Activated T-cell treated with anti-CD3 and anti-CD28 coated beads, Interleukin-2, amount 50 U/mL, for 24 hours (primary cell): Measurements from ENCODE around the gene STAB1.

ENCODE experiments used
- DNase-seq: peaks from one replicate; pipeline ENCODE4 v3.0.0-alpha.2; 2020
- H3K27ac Mint-ChIP-seq: 2 replicates; pipeline ENCODE4 v1.8.0; 2020; ENCODE audit warnings: mild to moderate bottlenecking, mixed read lengths
- H3K27me3 Mint-ChIP-seq: 2 replicates; pipeline ENCODE4 v1.8.0; 2020; ENCODE audit warnings: mixed read lengths
- H3K36me3 Mint-ChIP-seq: 2 replicates; pipeline ENCODE4 v1.8.0; 2020; ENCODE audit warnings: low read depth, mixed read lengths
- H3K4me1 Mint-ChIP-seq: 2 replicates; pipeline ENCODE4 v1.8.0; 2020; ENCODE audit warnings: low read depth, mixed read lengths
- H3K4me3 Mint-ChIP-seq: 2 replicates; pipeline ENCODE4 v1.8.0; 2020; ENCODE audit warnings: mild to moderate bottlenecking, moderate library complexity, mixed read lengths
- H3K9me3 Mint-ChIP-seq: 2 replicates; pipeline ENCODE4 v1.8.0; 2020; ENCODE audit warnings: mixed read lengths

STAB1 gene

DNA sequence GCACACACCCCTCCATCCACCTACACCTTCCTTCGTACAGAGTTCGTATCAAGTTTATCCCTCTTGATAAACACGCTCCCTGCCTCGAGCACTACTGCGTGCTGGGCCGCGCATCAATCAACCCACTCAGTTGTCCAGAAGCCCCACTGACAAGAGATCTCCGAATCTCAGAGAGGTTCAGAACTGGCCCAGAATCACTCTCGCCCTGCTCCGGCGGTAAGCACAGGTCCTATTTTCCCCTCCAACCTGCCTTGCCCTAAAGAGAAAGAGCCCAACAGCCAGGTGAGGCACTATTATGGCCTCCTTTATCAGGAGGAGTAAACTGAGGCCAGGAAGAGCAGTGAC lies 40.2 kb upstream of the STAB1 start:
- no peak for DNase-seq
- Mint-ChIP-seq H3K4me1 (peaks cover 48% of the 10 kb centered on the region), H3K4me3 (peak overlapping the region; percentile 96), H3K27me3 (no peaks in the 10 kb centered on the region), H3K36me3 (peaks cover 38% of the 10 kb centered on the region), H3K9me3 (no peaks in the 10 kb centered on the region), H3K27ac (peak overlapping the region; percentile 97)

DNA sequence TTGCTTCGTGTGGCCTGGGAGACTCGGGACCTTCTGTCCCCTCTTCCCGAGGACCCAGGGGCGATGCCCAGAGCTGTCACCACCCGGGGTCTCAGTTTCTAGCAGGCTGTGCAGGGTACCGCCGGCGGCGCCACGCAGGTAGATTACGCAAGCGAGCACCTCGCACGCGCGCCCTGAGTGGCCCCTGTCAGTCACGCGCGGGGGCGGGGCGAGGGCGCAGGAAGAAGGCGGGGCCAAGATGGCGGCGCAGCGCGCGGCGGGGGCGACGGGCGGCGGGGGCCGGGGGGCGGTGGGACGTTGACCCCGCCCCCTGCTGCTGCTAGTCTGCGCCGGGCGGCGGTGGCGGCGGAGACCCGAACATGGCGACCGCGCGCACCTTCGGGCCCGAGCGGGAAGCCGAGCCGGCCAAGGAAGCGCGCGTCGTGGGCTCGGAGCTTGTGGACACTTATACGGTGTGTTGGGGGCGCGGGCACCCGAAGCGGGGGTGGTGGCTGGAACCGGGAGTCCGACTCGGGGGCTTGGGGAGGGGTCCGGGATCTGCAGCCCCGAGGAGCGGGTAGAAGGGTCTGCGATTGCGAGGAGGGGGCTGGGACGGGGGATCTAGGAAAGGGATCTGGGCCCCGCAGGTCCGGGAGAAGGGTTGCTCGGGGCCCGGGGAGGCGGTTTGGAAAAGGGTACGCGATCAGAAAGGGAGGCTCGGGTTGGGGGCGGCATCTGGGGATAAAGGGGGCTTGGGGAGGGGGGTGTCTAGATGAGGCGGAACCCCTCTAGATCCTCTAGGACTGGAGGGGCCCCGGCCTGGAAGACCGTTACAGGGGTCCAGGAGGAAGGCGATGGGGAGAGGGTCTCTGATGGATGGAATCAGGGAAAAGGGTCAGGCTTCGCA lies 39.6 kb upstream of the STAB1 start, which contains the start of gene NISCH:
NISCH (plus strand) TSS at position 322 of the 886 bp plus-strand sequence; CDS start at position 360, 38 bp downstream.
- Mint-ChIP-seq H3K36me3 (peaks cover 44% of the 10 kb centered on the region), H3K27ac (peak within 1 kb of the TSS; percentile 97), H3K27me3 (no peaks in the 10 kb centered on the region), H3K4me3 (peak within 1 kb of the TSS; percentile 96), H3K4me1 (peaks cover 49% of the 10 kb centered on the region), H3K9me3 (no peaks in the 10 kb centered on the region)
- DNase-seq: peak; percentile 99

DNA sequence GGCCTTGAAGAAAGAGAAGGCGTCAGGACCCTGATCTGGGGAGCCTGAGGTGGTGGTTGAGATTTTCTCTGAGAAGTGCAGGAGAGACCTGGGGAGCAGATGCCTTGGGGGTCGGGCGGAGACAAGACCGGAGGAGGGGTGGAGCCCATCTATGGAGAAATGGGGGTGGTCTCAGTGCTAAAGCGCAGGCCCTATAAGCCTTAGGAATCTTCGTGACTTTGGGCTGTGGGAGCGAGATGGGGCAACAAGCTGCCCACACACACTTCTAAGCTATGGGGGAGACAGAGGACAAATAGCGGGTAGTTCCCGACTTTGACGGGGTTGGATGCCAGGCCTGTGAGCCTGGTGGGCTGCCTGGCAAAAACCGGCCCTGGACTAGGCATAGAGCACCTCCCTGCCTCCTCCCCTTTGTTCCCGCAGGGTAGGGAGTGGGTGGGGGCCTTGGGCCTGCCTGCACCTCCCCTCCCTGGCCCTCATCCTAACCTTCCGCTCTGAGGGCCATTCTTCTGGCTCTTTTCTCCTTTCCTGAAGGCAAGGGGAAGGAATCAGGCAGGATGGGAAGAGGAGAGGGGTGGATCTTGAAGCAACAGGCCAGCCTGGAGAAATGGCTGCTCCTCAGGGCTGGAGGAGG lies 38.9 kb upstream of the STAB1 start:
- Mint-ChIP-seq H3K27me3 (no peaks in the 10 kb centered on the region), H3K9me3 (no peaks in the 10 kb centered on the region), H3K36me3 (peaks cover 52% of the 10 kb centered on the region), H3K27ac (peak overlapping the region; percentile 97), H3K4me1 (peaks cover 49% of the 10 kb centered on the region), H3K4me3 (peak overlapping the region; percentile 96)
- peak; percentile 49 for DNase-seq

DNA sequence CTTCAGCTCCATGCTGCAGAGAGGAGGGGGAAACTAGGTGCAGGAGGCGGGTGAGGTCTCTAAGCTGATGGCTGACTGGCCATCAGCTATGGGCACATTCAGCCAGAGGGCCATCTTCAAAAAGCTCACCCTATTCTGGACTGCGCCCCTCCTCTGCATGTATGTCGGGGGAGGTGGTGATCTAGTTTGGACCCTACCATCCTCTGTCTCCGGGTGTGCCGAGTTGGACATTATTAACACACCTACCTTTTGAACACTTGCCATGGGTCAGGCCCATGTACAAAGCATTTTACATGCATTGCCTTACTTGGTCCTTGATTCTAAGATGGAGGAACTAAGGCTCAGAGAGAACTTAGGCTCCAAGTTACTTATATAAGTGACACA lies 38.3 kb upstream of the STAB1 start:
- Mint-ChIP-seq H3K27me3 (no peaks in the 10 kb centered on the region), H3K9me3 (no peaks in the 10 kb centered on the region), H3K27ac (peak overlapping the region; percentile 97), H3K36me3 (peaks cover 54% of the 10 kb centered on the region), H3K4me1 (peaks cover 49% of the 10 kb centered on the region), H3K4me3 (peak overlapping the region; percentile 96)
- DNase-seq: no peak

DNA sequence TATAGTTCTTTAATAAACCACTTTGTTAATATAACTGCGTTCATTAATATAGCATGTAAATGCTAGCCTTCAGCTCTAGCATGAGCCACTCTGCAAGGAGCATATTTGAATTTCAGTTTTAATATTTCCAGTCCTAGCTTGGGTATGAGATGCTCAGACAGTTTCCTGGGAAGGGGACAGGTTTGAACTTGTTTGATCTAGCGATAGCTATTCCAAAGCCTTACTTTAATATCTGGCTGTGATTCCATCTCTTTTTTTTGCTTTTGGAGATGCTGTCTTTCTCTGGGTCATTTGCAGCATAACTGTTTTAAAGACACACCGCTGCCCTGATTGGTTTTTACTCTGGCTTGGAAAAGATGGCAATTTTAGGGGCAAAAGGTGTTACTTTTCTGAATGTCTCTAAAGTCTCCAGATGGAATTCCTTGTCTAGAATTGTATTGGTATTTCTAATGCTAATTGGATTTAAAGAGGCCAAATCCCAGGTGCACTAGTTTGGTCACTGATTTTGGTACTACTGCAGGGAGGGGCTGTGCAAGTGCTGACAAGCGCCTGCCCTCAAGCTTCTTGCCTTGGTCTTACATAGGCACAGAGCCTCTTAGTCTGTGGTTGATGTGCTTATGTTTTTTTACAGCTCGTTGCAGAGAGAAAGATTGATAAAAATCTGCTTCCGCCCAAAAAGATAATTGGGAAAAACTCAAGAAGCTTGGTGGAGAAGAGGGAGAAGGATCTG lies 36.9 kb upstream of the STAB1 start:
- peaks cover 56% of the 10 kb centered on the region for H3K4me1 Mint-ChIP-seq
- no peak for DNase-seq
- peak overlapping the region; percentile 67 for H3K27ac Mint-ChIP-seq
- no peaks in the 10 kb centered on the region for H3K9me3 Mint-ChIP-seq
- H3K4me3 Mint-ChIP-seq: no peak overlapping the region
- H3K27me3 Mint-ChIP-seq: no peaks in the 10 kb centered on the region
- H3K36me3 Mint-ChIP-seq: peaks cover 65% of the 10 kb centered on the region

DNA sequence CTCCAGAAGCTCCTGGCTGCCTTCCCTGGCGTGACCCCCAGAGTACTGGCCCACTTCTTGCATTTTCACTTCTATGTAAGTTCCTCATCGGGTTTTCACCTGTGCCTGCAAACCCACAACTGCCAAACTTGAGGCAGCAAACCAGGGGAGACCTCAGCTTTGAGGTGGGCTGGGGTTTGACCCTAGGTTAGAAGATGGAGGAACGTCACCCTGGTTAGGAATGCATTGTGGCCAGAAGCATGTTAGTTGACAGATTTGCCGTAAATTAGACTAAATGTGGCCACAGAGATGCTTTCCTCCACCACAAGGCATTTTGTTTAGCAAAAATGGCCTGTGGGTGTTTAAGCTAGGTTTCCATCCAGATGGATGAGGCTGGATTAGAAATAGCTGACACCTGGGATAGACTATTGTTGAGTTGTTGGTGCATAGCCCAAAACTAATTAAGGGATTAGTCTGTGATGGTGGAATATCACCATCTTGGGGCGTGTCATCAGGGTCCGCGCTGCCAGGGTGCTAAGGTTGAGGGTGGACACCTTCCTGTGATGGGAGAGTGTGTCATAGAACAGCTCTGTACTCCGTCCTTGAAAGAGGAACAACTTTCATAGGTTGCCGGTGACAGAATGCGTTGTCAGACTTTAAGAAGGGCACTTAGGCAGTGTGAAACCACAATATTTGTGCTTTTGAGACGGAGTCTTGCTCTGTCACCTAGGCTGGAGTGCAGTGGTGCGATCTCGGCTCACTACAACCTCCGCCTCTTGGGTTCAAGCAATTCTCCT lies 36.2 kb upstream of the STAB1 start:
- Mint-ChIP-seq H3K9me3 (no peaks in the 10 kb centered on the region), H3K36me3 (peaks cover 70% of the 10 kb centered on the region), H3K27ac (peak overlapping the region; percentile 67), H3K4me3 (no peak overlapping the region), H3K4me1 (peaks cover 54% of the 10 kb centered on the region), H3K27me3 (no peaks in the 10 kb centered on the region)
- no peak for DNase-seq

DNA sequence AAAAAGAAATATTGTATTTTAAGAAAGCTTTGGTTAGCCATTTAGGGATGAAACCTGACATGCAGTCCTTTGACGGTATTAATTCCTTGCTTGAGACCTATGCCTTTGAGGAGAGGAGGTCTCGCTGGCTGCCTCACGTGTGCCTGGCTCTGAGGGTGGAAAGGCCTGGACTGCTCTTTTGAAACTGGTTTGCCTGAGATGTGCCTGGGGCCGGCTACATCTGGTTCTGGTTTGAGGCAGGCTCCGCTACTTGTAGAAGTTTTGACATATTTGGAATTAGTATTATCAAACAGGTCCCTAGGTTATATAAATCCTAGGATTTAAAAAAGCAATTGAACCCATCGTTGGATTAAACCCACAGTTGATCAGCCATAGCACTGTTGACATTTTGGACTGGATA lies 33.3 kb upstream of the STAB1 start:
- H3K27me3 Mint-ChIP-seq: no peaks in the 10 kb centered on the region
- peaks cover 37% of the 10 kb centered on the region for H3K4me1 Mint-ChIP-seq
- H3K9me3 Mint-ChIP-seq: no peaks in the 10 kb centered on the region
- H3K36me3 Mint-ChIP-seq: peaks cover 85% of the 10 kb centered on the region
- no peak overlapping the region for H3K4me3 Mint-ChIP-seq
- DNase-seq: no peak
- no peak overlapping the region for H3K27ac Mint-ChIP-seq

DNA sequence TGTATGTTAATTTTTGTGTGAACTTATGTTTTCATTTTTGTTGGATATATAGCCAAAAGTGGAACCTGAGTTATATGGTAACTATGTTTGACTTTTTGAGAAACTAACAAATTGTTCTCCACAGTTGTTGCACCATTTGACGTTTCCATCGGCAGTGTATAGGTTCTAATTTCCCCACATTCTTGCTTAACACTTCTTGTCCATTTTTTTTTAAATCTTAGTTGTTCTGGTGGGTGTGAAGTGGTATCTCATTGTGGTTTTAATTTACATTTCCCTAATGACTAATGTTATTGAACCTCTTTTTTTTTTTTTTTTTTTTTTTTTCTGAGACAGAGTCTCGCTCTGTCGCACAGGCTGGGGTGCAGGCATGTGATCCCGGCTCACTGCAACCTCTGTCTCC lies 31.7 kb upstream of the STAB1 start:
- H3K4me1 Mint-ChIP-seq: peaks cover 21% of the 10 kb centered on the region
- H3K27me3 Mint-ChIP-seq: no peaks in the 10 kb centered on the region
- H3K4me3 Mint-ChIP-seq: no peak overlapping the region
- no peak overlapping the region for H3K27ac Mint-ChIP-seq
- DNase-seq: no peak
- peaks cover 82% of the 10 kb centered on the region for H3K36me3 Mint-ChIP-seq
- H3K9me3 Mint-ChIP-seq: no peaks in the 10 kb centered on the region

DNA sequence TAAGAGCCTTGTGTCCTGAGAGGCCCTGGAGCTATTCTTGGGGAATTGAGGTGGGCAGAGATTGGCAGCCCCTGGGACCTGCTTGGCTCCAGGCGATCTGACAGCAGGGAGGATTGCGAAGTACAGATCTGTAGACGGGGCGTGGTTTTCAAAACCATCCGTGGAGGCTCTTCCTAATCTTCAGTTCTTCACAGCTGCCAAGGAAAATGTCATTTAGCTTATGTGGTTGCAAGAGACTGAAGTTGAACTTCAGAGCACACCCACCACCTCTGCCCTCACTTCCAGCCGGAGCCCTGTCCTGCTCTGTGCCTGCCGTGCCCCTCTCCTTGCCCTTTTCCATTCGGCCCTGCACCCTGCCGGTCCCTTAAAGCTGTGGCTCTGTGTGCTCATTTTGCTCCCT lies 26.8 kb upstream of the STAB1 start:
- no peaks in the 10 kb centered on the region for H3K9me3 Mint-ChIP-seq
- peaks cover 6% of the 10 kb centered on the region for H3K4me1 Mint-ChIP-seq
- no peak for DNase-seq
- peak overlapping the region; percentile 30 for H3K27ac Mint-ChIP-seq
- no peak overlapping the region for H3K4me3 Mint-ChIP-seq
- no peaks in the 10 kb centered on the region for H3K27me3 Mint-ChIP-seq
- peaks cover 81% of the 10 kb centered on the region for H3K36me3 Mint-ChIP-seq

DNA sequence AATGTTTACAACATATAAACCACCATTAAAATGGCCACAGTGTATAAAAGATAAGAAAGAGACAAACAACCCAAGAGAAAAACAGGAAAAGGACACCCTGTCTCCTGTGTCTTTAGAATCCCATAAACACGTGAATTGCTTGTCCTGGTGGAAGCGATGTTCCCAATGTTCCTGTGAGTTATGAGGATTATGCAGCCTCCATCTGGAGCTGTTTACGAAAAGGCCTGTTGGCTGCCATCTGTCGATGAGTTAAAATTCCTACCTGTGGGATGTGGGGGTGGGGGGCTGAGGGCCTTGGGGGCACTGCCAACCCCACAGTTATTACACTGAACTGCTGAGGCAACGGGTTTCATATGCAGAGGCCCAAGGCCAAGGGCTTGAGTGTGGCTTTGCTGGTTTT lies 26.1 kb upstream of the STAB1 start:
- H3K27ac Mint-ChIP-seq: no peak overlapping the region
- no peak for DNase-seq
- H3K4me3 Mint-ChIP-seq: no peak overlapping the region
- no peaks in the 10 kb centered on the region for H3K27me3 Mint-ChIP-seq
- peaks cover 5% of the 10 kb centered on the region for H3K4me1 Mint-ChIP-seq
- peaks cover 85% of the 10 kb centered on the region for H3K36me3 Mint-ChIP-seq
- no peaks in the 10 kb centered on the region for H3K9me3 Mint-ChIP-seq

DNA sequence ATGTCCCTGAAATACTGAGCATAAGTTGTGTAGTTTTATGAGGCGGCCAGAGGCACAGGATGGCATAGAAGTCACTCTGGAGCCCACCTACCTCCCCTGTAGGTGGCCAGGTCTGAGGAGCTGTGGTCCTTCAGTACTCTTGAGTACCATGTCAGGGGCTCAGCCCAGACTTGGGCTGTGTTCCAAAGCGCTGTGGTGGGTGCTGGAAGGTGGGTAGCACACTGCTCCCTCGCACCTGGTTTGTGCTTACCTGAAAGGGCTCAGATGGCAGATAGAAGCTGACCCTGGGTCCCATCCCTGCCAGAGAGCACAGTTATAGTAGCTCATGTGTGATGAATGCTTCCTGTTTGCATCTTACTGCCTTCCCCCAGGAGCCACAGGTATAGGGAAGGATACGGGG lies 24.2 kb upstream of the STAB1 start:
- Mint-ChIP-seq H3K36me3 (peaks cover 86% of the 10 kb centered on the region), H3K4me3 (no peak overlapping the region), H3K27ac (peak overlapping the region; percentile 18), H3K27me3 (no peaks in the 10 kb centered on the region), H3K9me3 (no peaks in the 10 kb centered on the region), H3K4me1 (peaks cover 1% of the 10 kb centered on the region)
- DNase-seq: no peak

DNA sequence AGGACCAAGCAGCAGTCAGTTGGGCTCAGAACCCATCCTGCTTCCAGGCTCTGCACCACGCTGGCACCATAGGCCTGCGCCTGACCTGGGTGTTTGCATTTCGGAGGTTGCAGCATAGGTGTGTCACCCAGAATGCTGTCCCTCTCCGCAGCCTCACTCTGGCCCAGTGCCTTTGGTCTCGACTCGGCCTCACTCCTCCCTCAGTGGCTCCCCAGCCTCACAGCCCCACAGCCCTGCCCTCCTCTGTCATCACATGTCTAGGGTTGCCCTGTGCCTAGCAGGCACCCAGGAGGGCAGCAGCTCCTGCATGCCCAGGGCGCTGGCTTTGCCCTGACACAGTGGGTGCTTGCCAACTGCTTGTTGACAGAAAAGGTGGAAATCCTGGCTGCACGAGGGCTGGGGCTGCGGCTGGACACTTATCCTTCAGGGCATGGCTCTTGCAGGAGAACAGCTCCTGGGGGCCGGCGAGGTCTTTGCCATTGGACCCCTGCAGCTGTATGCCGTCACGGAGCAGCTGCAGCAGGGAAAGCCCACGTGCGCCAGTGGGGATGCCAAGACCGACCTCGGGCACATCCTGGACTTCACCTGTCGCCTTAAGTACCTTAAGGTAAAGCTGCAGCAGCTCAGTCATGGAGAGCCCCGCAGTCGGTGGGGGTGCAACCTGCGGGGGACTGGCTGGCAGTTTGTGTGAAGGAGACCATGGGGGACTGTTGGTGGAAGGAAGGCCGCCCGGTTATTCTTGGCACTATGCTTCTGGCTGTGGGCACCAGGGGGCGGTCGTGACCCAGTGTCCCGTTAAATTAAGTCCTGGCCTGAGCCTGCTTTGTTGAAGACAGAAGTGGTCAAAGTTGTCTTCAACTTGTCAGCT lies 23.5 kb upstream of the STAB1 start:
- H3K36me3 Mint-ChIP-seq: peaks cover 88% of the 10 kb centered on the region
- DNase-seq: peak; percentile 56
- H3K27ac Mint-ChIP-seq: no peak overlapping the region

DNA sequence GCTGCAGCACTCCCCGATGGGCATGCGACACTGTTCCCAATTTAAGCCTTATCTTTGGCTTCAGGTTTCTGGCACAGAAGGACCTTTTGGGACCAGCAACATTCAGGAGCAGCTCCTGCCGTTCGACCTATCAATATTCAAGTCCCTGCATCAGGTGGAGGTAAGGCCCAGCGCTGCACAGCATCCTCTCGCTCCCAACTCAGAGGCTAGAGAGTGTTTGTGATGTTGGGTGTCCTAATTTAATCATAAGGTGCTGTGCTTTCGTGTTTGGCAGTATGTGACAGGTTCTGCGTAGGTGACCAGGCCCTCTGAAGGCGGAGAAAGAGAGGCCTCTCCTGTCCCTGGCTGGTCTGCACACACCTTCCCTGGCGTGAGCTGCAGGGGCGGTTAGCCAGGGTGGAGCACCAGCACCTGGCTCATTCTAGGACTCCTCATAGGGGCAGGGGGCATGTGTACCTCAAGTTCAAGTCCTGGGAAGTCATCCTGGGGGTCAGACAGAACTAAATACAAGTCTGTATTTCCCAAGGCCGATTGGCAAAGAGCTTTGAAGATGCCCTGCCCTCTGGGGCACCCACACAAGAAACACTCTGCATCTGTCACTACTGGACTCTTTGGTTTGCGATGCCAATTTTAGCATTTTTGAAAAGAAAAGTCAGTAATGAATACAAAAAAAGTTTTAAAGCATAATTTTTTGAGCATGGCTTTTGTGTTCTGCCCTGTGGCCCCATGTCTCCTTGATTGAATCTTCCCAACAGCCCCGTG lies 22.7 kb upstream of the STAB1 start:
- Mint-ChIP-seq H3K4me3 (no peak overlapping the region), H3K4me1 (no peaks in the 10 kb centered on the region), H3K36me3 (peaks cover 88% of the 10 kb centered on the region), H3K9me3 (no peaks in the 10 kb centered on the region), H3K27me3 (no peaks in the 10 kb centered on the region), H3K27ac (no peak overlapping the region)
- no peak for DNase-seq

More for the DNA sequence above, 23.5 kb upstream of the STAB1 start:
- Mint-ChIP-seq H3K9me3 (no peaks in the 10 kb centered on the region), H3K4me3 (no peak overlapping the region), H3K27me3 (no peaks in the 10 kb centered on the region), H3K4me1 (no peaks in the 10 kb centered on the region)
